A673 (cell line): ENCODE measurements around the gene PAAF1. TPM values are rescaled to one million over a fixed set of nuclear protein-coding genes. Genes with fewer than 3 reads are reported as not detected.

Experiments used
- BruUV-seq: library from RNA; stranded (reverse); fragments of 400-500 nt; replicated peaks from 2 replicates; lab custom pipeline; 2021; lab: Mats Ljungman, UMichigan
- CTCF ChIA-PET: fragments of 300-600 bp; sonication (Branson Sonifier 250); formaldehyde crosslinking; loops from one replicate; lab custom pipeline; 2022; ENCODE audit warnings: antibody characterized with exemption; lab: Charles Lee
- POLR2A ChIA-PET: fragments of 300-600 bp; sonication (Branson Sonifier 250); formaldehyde crosslinking; loops from one replicate; lab custom pipeline; 2022; ENCODE audit warnings: antibody characterized with exemption; ENCODE audit not compliant: low non-redundant PET; lab: Charles Lee
- DNase-seq: peaks from one replicate; pipeline ENCODE4 v3.0.0-alpha.2; 2015; ENCODE audit warnings: low spot score
- H3K27ac ChIP-seq: fragments of 200-600 bp; sonication (generic); 2 replicates; pipeline ENCODE4 v1.5.1; 2016; ENCODE audit warnings: mixed run types, low read depth, mild to moderate bottlenecking, mixed read lengths, antibody characterized with exemption, low read length; ENCODE audit not compliant: poor library complexity, severe bottlenecking
- H3K27me3 ChIP-seq: fragments of 200-600 bp; sonication (generic); replicated peaks from 2 replicates; pipeline ENCODE4 v1.6.1; 2017; ENCODE audit warnings: mixed run types, low read depth, mild to moderate bottlenecking, mixed read lengths, antibody characterized with exemption, low read length; ENCODE audit not compliant: insufficient read depth, poor library complexity
- H3K36me3 ChIP-seq: fragments of 200-600 bp; sonication (generic); 2 replicates; pipeline ENCODE4 v1.6.1; 2016; ENCODE audit warnings: mixed run types, mild to moderate bottlenecking, mixed read lengths, antibody characterized with exemption, low read length; ENCODE audit not compliant: insufficient read depth, poor library complexity, severe bottlenecking
- H3K4me1 ChIP-seq: fragments of 200-600 bp; sonication (generic); 2 replicates; pipeline ENCODE4 v1.6.1; 2017; ENCODE audit warnings: mixed run types, mild to moderate bottlenecking, mixed read lengths, antibody characterized with exemption, low read length; ENCODE audit not compliant: insufficient read depth, poor library complexity, severe bottlenecking
- H3K4me3 ChIP-seq: fragments of 200-600 bp; sonication (generic); 2 replicates; pipeline ENCODE4 v1.5.1; 2016; ENCODE audit warnings: low read depth, mixed run types, mild to moderate bottlenecking, mixed read lengths, low read length; ENCODE audit not compliant: poor library complexity, severe bottlenecking
- H3K9me3 ChIP-seq: fragments of 200-600 bp; sonication (generic); 2 replicates; pipeline ENCODE4 v1.6.1; 2016; ENCODE audit warnings: mixed run types, low read depth, mild to moderate bottlenecking, mixed read lengths, antibody characterized with exemption, low read length; ENCODE audit not compliant: poor library complexity, severe bottlenecking
- EZH2 ChIP-seq: fragments of 200-600 bp; sonication (generic); IDR thresholded peaks from 2 replicates; pipeline ENCODE4 v1.6.1; 2017; ENCODE audit warnings: borderline replicate concordance, low read depth, mild to moderate bottlenecking, mixed read lengths, antibody characterized with exemption, low read length; ENCODE audit not compliant: poor library complexity, severe bottlenecking
- intact Hi-C: fragments of 100-400 bp; cut with micrococcal nuclease; formaldehyde crosslinking; loops from one replicate; pipeline ENCODE4 v1.10.0; 2022; ENCODE audit not compliant: unreplicated experiment
- total RNA-seq: library from RNA; stranded (reverse); gene quantifications from 2 replicates; pipeline ENCODE4 v1.2.3, GENCODE V29; 2021
- TF ChIP-seq, protein P1 (sequence below): fragments of 300-800, 200-600 bp; sonication (generic); conservative IDR thresholded peaks from 2 replicates; pipeline ENCODE4 v1.5.1; 2017; ENCODE audit warnings: low read depth, mild to moderate bottlenecking, antibody characterized with exemption, low read length, moderate library complexity, mixed read lengths

PAAF1 gene
- total RNA-seq, 1 experiment from 2014 or later = 20.3 TPM

- CTCF ChIA-PET = no interaction called here
- BruUV-seq = no TSS peak
Observed at GRCh38 chr11:73870261-73870660, 6.5 kb upstream of the PAAF1 start.

DNA sequence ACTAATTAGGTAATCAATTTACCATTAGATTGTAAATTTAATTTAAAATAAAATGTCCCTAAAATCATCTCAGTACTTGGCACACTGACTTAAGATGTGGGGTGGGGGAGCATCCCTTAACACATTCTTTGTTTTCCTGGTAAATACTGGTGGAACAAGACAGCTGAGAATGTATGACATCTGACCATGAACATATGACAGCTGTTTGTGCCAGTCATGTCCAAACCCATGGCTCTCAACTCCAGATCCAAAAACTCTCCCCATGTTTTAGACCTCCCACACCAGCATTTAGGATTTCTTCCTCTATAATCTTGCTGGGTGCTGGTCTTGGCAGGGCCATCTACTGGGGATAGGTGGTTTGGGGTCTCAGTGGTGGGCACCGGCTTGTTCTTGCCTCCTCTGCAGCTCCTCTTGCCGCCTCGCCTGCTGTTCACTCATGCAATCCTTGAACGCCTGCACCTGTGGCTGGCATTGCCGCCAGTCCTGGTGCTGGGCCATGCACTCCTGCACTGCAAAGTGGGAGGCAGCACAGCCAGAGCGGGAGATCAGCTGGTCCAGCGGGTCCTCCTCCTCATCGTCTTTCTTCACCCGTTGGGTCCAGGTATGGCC lies 3.9 kb upstream of the PAAF1 start:
- no TSS peak for BruUV-seq

More at GRCh38 chr11:73870261-73870660, 6.5 kb upstream of the PAAF1 start:
- TF ChIP-seq, protein P1, sequence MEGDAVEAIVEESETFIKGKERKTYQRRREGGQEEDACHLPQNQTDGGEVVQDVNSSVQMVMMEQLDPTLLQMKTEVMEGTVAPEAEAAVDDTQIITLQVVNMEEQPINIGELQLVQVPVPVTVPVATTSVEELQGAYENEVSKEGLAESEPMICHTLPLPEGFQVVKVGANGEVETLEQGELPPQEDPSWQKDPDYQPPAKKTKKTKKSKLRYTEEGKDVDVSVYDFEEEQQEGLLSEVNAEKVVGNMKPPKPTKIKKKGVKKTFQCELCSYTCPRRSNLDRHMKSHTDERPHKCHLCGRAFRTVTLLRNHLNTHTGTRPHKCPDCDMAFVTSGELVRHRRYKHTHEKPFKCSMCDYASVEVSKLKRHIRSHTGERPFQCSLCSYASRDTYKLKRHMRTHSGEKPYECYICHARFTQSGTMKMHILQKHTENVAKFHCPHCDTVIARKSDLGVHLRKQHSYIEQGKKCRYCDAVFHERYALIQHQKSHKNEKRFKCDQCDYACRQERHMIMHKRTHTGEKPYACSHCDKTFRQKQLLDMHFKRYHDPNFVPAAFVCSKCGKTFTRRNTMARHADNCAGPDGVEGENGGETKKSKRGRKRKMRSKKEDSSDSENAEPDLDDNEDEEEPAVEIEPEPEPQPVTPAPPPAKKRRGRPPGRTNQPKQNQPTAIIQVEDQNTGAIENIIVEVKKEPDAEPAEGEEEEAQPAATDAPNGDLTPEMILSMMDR = no peak
- no peak for TF ChIP-seq EZH2
- peaks cover 1% of the 10 kb centered on the region for H3K4me1 ChIP-seq
- POLR2A ChIA-PET = no interaction called here
- intact Hi-C loops = no loop called here
- DNase-seq = no peak
- H3K36me3 ChIP-seq = peaks cover 42% of the 10 kb centered on the region
- no peak overlapping the region for H3K4me3 ChIP-seq
- no peaks in the 10 kb centered on the region for H3K9me3 ChIP-seq
- no peak overlapping the region for H3K27ac ChIP-seq
- no peaks in the 10 kb centered on the region for H3K27me3 ChIP-seq

GRCh38 chr11:73875380-73875779 lies 1.4 kb upstream of the PAAF1 start:
- peaks cover 16% of the 10 kb centered on the region for H3K4me1 ChIP-seq
- POLR2A ChIA-PET = no interaction called here
- H3K4me3 ChIP-seq = peak overlapping the region; percentile 66
- no peaks in the 10 kb centered on the region for H3K9me3 ChIP-seq
- peaks cover 37% of the 10 kb centered on the region for H3K36me3 ChIP-seq
- DNase-seq = no peak
- BruUV-seq = no TSS peak
- H3K27ac ChIP-seq = peak overlapping the region; percentile 83
- CTCF ChIA-PET = interaction anchor here (0.5 kb wide), 1 partner anchor 107 kb away, joined by 4 read pairs; no protein-coding TSS in a partner anchor
- TF ChIP-seq EZH2 = no peak
- TF ChIP-seq, protein P1 = no peak
- intact Hi-C loops = no loop called here
- H3K27me3 ChIP-seq = no peaks in the 10 kb centered on the region

More for the DNA sequence above, 3.9 kb upstream of the PAAF1 start:
- Histone ChIP-seq H3K4me3 (no peak overlapping the region), H3K36me3 (peaks cover 43% of the 10 kb centered on the region), H3K4me1 (peaks cover 12% of the 10 kb centered on the region), H3K27ac (no peak overlapping the region), H3K9me3 (no peaks in the 10 kb centered on the region), H3K27me3 (no peaks in the 10 kb centered on the region)
- no peak for DNase-seq
- TF ChIP-seq, protein P1 = no peak
- TF ChIP-seq EZH2 = no peak
- ChIA-PET CTCF (no interaction called here), POLR2A (no interaction called here)
- intact Hi-C loops = no loop called here
